Spleen (tissue), 7 donors: ENCODE results near the gene CD180.

Experiments
- POLR2A ChIP-seq, 3 donors: fragments of 450-650 bp; IDR thresholded peaks; one replicate each; pipeline ENCODE4 v1.5.1; 2017; ENCODE audit warnings: antibody characterized with exemption in 3 of 3, mild to moderate bottlenecking in 1 of 3
- POLR2AphosphoS5 ChIP-seq, 3 donors: sonication (generic); formaldehyde crosslinking; IDR thresholded peaks; one replicate each; pipeline ENCODE4 v1.5.1; 2017; ENCODE audit warnings: antibody characterized with exemption in 3 of 3
- TF ChIP-seq, protein P1 (sequence below), 11 experiments: fragments of 200-600 bp in 7 of 11; fragments of 450-650 bp in 4 of 11; sonication (generic) in 4 of 11; IDR thresholded peaks in 8 of 11; conservative IDR thresholded peaks in 3 of 11; 1 replicate in 7 of 11; 2 replicates in 4 of 11; pipeline versions ENCODE4 v1.4.0 to v1.8.0; 2016 to 2021; ENCODE audit warnings: antibody characterized with exemption in 11 of 11, inconsistent platforms in 4 of 11, mild to moderate bottlenecking in 1 of 11
- donor health status: DM: no; HTN: no; CAD: no; lungs with moderate emphysema.
- donor health status: DM: no; HTN: no; CAD: no.
- donor health status: DM: no; HTN: no; CAD: no.

- TF ChIP-seq, protein P1, sequence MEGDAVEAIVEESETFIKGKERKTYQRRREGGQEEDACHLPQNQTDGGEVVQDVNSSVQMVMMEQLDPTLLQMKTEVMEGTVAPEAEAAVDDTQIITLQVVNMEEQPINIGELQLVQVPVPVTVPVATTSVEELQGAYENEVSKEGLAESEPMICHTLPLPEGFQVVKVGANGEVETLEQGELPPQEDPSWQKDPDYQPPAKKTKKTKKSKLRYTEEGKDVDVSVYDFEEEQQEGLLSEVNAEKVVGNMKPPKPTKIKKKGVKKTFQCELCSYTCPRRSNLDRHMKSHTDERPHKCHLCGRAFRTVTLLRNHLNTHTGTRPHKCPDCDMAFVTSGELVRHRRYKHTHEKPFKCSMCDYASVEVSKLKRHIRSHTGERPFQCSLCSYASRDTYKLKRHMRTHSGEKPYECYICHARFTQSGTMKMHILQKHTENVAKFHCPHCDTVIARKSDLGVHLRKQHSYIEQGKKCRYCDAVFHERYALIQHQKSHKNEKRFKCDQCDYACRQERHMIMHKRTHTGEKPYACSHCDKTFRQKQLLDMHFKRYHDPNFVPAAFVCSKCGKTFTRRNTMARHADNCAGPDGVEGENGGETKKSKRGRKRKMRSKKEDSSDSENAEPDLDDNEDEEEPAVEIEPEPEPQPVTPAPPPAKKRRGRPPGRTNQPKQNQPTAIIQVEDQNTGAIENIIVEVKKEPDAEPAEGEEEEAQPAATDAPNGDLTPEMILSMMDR (IDR thresholded peaks at IDR 0.05 in 8 of 11, conservative IDR thresholded peaks at IDR 0.05 in 3 of 11), result no peak
- TF ChIP-seq POLR2AphosphoS5 (IDR thresholded peaks at IDR 0.05) (no peak), POLR2A (IDR thresholded peaks at IDR 0.05) (no peak)
Measured at GRCh38 chr5:67197536-67197935, 937 bp upstream of the CD180 start.
